ENCODE data around the gene DAPK2. TPM values are rescaled to one million over a fixed set of nuclear protein-coding genes. Genes with fewer than 3 reads are reported as not detected.

Gene DAPK2
- total and polyA plus RNA-seq, 4 donors, result 4.0 to 6.7 (median 6.7) TPM

DNA sequence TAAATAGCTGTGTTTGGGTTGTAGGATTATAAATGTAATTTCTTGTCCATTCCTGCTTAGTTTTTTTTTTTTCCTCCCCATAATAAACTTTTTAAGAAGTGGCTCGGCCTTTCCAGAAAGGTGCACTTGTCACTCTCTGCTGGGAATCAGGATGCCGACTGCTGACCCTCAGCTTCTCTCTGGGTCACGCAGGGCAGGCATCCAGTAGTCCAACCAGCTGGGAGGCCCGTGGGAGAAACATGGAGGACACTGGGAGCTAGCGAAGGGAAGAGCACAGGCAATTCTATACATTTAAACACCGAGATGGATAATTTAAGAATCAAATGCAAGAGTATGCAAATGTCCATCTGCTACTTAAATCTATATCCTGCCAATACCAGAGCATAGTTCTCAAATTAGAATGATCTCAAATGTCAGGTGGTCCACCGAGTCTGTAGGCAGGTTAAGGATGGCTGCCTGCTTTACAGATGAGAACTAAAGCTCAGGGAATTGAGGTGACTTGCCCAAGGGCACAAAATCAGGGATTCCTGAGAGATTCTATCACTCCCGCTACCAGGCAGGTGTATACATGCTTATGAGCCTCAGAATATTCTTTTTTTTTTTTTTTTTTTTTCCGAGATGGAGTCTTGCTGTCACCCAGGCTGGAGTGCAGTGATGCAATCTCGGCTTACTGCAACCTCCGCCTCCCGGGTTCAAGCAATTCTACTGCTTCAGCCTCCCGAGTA is 64.5 kb downstream of the DAPK2 start:
- Histone ChIP-seq H3K9me3 (ENCODE audit: control insufficient read depth, insufficient read depth, low read length) (no peaks in the 10 kb centered on the region), H3K4me3 (ENCODE audit: low read depth, low read length) (no peak overlapping the region), H3K27me3 (ENCODE audit: control insufficient read depth, insufficient read depth, low read length) (no peaks in the 10 kb centered on the region), H3K27ac (ENCODE audit: low read depth, low read length) (no peak overlapping the region), H3K36me3 (ENCODE audit: control insufficient read depth, insufficient read depth, low read length) (peaks cover 2% of the 10 kb centered on the region), H3K4me1 (ENCODE audit: control insufficient read depth, insufficient read depth, low read length) (peaks cover 22% of the 10 kb centered on the region)
- 98% methylated on average over 7 of the region's 13 CpGs for WGBS (ENCODE audit: insufficient coverage)
- peak in 1 of 6 donors; percentile 56 for DNase-seq (ENCODE audit: low read depth in 4 of 6, low spot score in 6 of 6)

DNA sequence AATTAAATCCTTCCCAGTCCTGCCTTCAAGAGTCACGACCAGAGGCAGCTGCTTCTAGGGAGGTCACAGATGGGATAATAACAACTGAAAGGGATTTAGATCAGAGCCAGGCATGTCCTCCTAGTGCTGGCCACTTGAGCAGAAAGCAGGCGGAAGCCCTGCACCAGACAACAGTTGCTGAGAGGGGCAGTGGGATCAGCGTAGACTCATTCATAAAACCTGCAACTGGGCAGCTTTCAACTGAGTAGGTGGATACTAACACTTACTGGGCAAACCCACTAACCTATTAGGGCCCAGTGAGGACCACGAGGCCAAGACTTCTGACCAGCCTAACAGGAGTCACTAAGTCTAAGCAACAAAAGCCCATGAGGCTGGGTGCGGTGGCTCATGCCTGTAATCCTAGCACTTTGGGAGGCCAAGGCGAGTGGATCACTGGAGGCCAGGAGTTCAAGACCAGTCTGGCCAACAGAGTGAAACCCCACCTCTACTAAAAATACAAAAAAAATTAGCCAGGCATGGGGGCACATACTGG is 67.0 kb downstream of the DAPK2 start:
- Histone ChIP-seq H3K27me3 (ENCODE audit: control insufficient read depth, insufficient read depth, low read length) (no peaks in the 10 kb centered on the region), H3K9me3 (ENCODE audit: control insufficient read depth, insufficient read depth, low read length) (no peaks in the 10 kb centered on the region), H3K36me3 (ENCODE audit: control insufficient read depth, insufficient read depth, low read length) (peaks cover 2% of the 10 kb centered on the region), H3K27ac (ENCODE audit: low read depth, low read length) (no peak overlapping the region), H3K4me3 (ENCODE audit: low read depth, low read length) (no peak overlapping the region), H3K4me1 (ENCODE audit: control insufficient read depth, insufficient read depth, low read length) (peaks cover 11% of the 10 kb centered on the region)
- WGBS (ENCODE audit: insufficient coverage), result 50% methylated on average over 3 of the region's 6 CpGs
- no peak for DNase-seq (ENCODE audit: low read depth in 4 of 6, low spot score in 6 of 6)

DNA sequence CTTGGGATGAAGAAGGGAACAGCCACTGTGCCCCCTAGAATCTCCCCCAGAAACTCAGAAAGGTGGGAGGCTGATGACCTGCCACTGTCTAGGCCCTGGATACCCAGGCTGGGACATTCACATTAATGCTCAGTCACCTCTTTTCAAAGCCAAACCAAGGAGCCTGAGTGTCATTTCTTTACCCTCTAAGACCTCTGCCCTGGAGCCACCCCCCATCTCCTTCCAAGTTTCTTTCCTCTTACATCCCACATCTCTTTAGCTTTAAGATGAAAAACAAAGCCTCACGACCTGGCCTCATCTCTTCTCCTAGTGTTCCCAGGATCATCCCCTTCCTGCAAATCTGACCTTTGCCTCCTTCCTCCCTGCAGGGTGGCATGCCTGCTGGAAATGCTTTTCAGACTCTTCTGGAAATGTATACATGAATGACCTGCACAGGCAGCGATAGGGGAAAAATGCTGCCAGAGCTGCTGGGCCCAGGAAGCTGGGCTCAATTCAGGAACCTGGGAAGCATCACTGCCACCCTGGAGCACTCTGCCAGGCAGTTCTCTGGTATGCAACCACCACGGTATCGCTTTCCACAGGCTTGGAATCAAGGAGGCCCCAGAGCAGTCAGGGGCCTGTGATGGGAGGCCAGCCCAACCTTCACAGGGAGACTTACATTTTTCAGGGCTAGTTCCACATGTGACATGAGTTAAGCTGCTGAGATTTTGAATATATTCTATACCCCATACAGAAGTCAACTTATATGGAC is 67.6 kb downstream of the DAPK2 start:
- no peaks in the 10 kb centered on the region for H3K9me3 ChIP-seq (ENCODE audit: control insufficient read depth, insufficient read depth, low read length)
- H3K27ac ChIP-seq (ENCODE audit: low read depth, low read length), result no peak overlapping the region
- peaks cover 11% of the 10 kb centered on the region for H3K4me1 ChIP-seq (ENCODE audit: control insufficient read depth, insufficient read depth, low read length)
- DNase-seq (ENCODE audit: low read depth in 4 of 6, low spot score in 6 of 6), result no peak
- H3K36me3 ChIP-seq (ENCODE audit: control insufficient read depth, insufficient read depth, low read length), result peaks cover 2% of the 10 kb centered on the region
- WGBS (ENCODE audit: insufficient coverage), result 49% methylated on average over 4 of the region's 4 CpGs
- H3K4me3 ChIP-seq (ENCODE audit: low read depth, low read length), result no peak overlapping the region
- no peaks in the 10 kb centered on the region for H3K27me3 ChIP-seq (ENCODE audit: control insufficient read depth, insufficient read depth, low read length)

DNA sequence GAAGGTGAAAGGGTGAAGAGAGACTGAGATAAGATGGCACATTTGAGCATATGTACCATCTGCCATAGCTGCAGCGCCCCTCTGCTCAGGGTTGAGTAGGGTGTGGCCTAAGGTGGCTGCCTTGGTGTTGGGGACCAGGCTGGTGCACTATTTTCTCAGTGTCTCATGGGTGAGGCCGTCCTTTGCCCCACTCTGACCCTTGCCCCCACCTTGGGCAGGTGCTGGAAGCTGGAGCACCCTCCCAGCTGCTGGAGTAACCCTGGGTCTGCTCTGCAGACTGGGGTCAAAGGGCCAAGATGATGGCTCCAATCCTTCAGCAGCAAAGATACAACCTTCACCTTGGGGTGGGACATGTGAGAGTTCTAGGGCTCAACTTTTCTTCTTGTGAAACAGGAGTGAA is 69.2 kb downstream of the DAPK2 start:
- DNase-seq (ENCODE audit: low read depth in 4 of 6, low spot score in 6 of 6), result no peak
- Histone ChIP-seq H3K9me3 (ENCODE audit: control insufficient read depth, insufficient read depth, low read length) (no peaks in the 10 kb centered on the region), H3K4me1 (ENCODE audit: control insufficient read depth, insufficient read depth, low read length) (peaks cover 4% of the 10 kb centered on the region), H3K4me3 (ENCODE audit: low read depth, low read length) (no peak overlapping the region), H3K27ac (ENCODE audit: low read depth, low read length) (no peak overlapping the region), H3K36me3 (ENCODE audit: control insufficient read depth, insufficient read depth, low read length) (no peaks in the 10 kb centered on the region), H3K27me3 (ENCODE audit: control insufficient read depth, insufficient read depth, low read length) (no peaks in the 10 kb centered on the region)
- WGBS (ENCODE audit: insufficient coverage), result 100% methylated on average over 1 of the region's 2 CpGs

DNA sequence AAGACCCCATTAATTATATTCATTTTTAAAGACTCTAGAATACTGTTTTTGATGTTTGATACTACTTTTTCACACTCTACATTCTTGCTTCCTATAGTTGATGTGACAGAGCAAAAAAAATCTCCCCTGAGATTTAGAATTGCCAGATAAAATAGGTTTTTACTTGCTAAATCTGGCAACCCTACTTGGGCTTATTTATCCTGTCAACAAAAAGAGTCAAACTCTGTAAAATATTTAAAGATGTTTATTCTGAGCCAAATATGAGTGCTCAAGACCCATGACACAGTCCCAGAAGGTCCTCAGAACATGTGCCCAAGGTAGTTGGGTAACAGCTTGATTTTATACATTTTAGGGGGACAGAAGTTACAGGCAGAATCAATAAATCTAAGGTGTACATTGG is 72.3 kb downstream of the DAPK2 start:
- Histone ChIP-seq H3K4me1 (ENCODE audit: control insufficient read depth, insufficient read depth, low read length) (peaks cover 4% of the 10 kb centered on the region), H3K27me3 (ENCODE audit: control insufficient read depth, insufficient read depth, low read length) (no peaks in the 10 kb centered on the region), H3K4me3 (ENCODE audit: low read depth, low read length) (no peak overlapping the region), H3K9me3 (ENCODE audit: control insufficient read depth, insufficient read depth, low read length) (no peaks in the 10 kb centered on the region), H3K27ac (ENCODE audit: low read depth, low read length) (no peak overlapping the region), H3K36me3 (ENCODE audit: control insufficient read depth, insufficient read depth, low read length) (no peaks in the 10 kb centered on the region)
- no peak for DNase-seq (ENCODE audit: low read depth in 4 of 6, low spot score in 6 of 6)

DNA sequence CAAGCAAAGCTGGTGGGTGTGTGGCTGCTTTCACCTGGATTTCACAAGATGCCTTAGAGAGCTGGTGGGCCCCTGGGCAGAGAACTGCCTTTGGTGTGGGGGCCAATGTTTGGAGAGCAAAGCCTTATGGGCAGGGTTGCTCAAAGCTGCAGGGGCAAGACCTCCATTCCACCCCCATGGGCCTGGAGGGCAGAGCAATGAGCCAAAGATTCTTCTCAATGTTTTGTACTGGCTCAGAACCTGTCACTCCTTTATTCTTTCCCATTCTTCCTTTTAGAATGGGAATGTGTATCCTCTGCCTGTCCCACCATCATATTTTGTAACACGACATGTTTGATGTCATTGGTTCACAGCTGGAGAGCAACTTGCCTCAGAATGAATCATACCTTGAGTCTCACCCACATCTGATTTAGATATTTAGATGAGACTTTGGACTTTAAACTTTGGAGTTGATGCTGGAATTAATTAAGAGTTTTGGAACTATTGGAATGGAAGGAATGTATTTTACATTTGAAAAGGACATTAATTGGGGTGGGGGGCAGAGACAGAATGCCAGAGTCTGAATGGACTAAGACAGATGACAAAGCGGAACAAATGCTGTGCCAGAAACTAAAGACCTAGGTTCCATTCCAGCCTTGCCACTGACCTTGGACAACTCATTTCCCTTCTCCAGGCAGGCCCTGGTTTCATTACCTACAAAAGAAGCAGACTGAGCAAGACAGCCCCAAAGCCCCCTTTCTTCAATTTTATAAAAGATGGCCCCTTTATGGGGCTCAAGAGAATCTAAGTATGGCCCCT is 72.9 kb downstream of the DAPK2 start:
- Histone ChIP-seq H3K4me3 (ENCODE audit: low read depth, low read length) (no peak overlapping the region), H3K27me3 (ENCODE audit: control insufficient read depth, insufficient read depth, low read length) (no peaks in the 10 kb centered on the region), H3K9me3 (ENCODE audit: control insufficient read depth, insufficient read depth, low read length) (no peaks in the 10 kb centered on the region), H3K27ac (ENCODE audit: low read depth, low read length) (no peak overlapping the region), H3K36me3 (ENCODE audit: control insufficient read depth, insufficient read depth, low read length) (no peaks in the 10 kb centered on the region), H3K4me1 (ENCODE audit: control insufficient read depth, insufficient read depth, low read length) (peaks cover 6% of the 10 kb centered on the region)
- no CpG with 5 or more reads among the region's 2 CpGs for WGBS (ENCODE audit: insufficient coverage)
- DNase-seq (ENCODE audit: low read depth in 4 of 6, low spot score in 6 of 6), result no peak

DNA sequence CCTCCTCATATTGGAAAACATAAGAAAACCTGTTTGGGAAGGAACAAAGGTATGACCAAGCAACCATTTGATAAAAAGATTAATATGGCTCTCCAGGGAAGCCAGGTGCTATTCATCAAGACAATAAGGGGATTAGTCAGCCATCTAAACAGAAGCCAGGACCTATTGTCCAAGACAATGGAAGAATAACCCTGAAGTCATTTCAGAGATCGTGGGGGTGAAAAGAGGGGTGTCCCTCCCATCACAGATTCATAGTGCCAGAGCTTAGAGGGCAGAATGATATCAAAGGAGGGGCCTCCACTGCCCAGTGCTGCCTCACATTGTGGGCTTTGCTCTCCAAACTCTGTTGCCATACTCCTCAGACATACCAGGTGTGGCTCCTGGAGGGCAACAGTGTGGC is 73.5 kb downstream of the DAPK2 start:
- Histone ChIP-seq H3K9me3 (ENCODE audit: control insufficient read depth, insufficient read depth, low read length) (no peaks in the 10 kb centered on the region), H3K4me1 (ENCODE audit: control insufficient read depth, insufficient read depth, low read length) (peaks cover 6% of the 10 kb centered on the region), H3K36me3 (ENCODE audit: control insufficient read depth, insufficient read depth, low read length) (no peaks in the 10 kb centered on the region), H3K27ac (ENCODE audit: low read depth, low read length) (no peak overlapping the region), H3K4me3 (ENCODE audit: low read depth, low read length) (no peak overlapping the region), H3K27me3 (ENCODE audit: control insufficient read depth, insufficient read depth, low read length) (no peaks in the 10 kb centered on the region)
- DNase-seq (ENCODE audit: low read depth in 4 of 6, low spot score in 6 of 6), result no peak
- 33% methylated on average over 1 of the region's 1 CpG for WGBS (ENCODE audit: insufficient coverage)

DNA sequence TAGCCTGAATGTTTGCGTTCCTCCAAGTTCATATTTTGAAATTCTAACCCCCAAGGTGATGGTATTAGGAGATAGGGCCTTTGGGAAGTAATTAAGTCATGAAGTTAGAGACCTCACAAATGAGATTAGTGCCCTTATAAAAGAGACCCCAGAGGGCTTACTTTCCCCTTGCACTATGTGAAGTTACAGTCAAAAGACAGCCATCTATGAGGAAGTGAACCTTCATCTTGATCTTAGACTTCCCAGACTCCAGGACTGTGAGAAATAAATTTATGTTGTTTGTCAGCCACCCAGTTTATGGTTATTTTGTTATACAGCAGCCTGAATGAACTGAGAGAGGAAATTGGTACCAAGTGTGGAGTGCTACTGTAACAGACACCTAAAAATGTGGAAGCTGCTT is 74.4 kb downstream of the DAPK2 start:
- H3K4me3 ChIP-seq (ENCODE audit: low read depth, low read length), result no peak overlapping the region
- WGBS (ENCODE audit: insufficient coverage), result no CpG with 5 or more reads among the region's 1 CpG
- no peak for DNase-seq (ENCODE audit: low read depth in 4 of 6, low spot score in 6 of 6)
- H3K9me3 ChIP-seq (ENCODE audit: control insufficient read depth, insufficient read depth, low read length), result no peaks in the 10 kb centered on the region
- no peaks in the 10 kb centered on the region for H3K27me3 ChIP-seq (ENCODE audit: control insufficient read depth, insufficient read depth, low read length)
- H3K36me3 ChIP-seq (ENCODE audit: control insufficient read depth, insufficient read depth, low read length), result no peaks in the 10 kb centered on the region
- H3K27ac ChIP-seq (ENCODE audit: low read depth, low read length), result no peak overlapping the region
- H3K4me1 ChIP-seq (ENCODE audit: control insufficient read depth, insufficient read depth, low read length), result peaks cover 6% of the 10 kb centered on the region

DNA sequence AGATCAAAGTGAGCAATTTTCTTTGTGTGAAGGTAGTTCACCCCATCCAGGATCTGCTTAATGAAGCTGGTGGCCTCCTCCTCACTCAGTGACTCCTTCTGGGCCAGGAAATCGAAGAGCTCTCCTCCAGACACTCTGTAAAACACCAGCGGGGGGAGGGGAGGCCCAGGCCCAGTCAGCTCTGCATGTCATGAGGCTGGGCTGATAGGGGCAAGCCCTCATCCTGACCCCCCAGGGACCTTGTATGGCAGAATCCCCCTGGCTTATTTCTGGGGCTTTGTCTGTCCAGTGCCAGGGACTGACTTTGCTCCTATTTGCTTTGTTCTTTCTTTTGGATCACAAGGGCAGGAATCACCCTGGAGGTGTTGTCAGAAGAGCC is 74.9 kb downstream of the DAPK2 start:
- Histone ChIP-seq H3K36me3 (ENCODE audit: control insufficient read depth, insufficient read depth, low read length) (no peaks in the 10 kb centered on the region), H3K4me1 (ENCODE audit: control insufficient read depth, insufficient read depth, low read length) (peaks cover 6% of the 10 kb centered on the region), H3K27me3 (ENCODE audit: control insufficient read depth, insufficient read depth, low read length) (no peaks in the 10 kb centered on the region), H3K9me3 (ENCODE audit: control insufficient read depth, insufficient read depth, low read length) (no peaks in the 10 kb centered on the region), H3K4me3 (ENCODE audit: low read depth, low read length) (no peak overlapping the region), H3K27ac (ENCODE audit: low read depth, low read length) (no peak overlapping the region)
- DNase-seq (ENCODE audit: low read depth in 4 of 6, low spot score in 6 of 6), result no peak
- 36% methylated on average over 2 of the region's 2 CpGs for WGBS (ENCODE audit: insufficient coverage)
